ENCODE results near the gene TUSC2.

- TF ChIP-seq POLR2A (IDR thresholded peaks at IDR 0.05) (no peak), CTCF (IDR thresholded peaks at IDR 0.05) (no peak)
These were observed 5.8 kb upstream of the TUSC2 start for GRCh38 chr3:50333744-50334328.

Data from thyroid gland (tissue), 4 donors.